Measurements from ENCODE around the gene LCN9.
"Not testable (repeated sequence)": the region's sequence is repeated elsewhere in the genome, so short reads cannot be mapped to it uniquely, and the experiment has no call there.

LCN9 gene

GRCh38 chr9:135647884-135648283 lies 15.2 kb upstream of the LCN9 start:
- DNase-seq (ENCODE audit: low read depth in 2 of 2) = no peak

GRCh38 chr9:135648494-135649410 lies 14.4 kb upstream of the LCN9 start:
- DNase-seq (ENCODE audit: low read depth in 2 of 2) = no peak

- DNase-seq (ENCODE audit: low read depth in 2 of 2) = no peak
These were observed 13.6 kb upstream of the LCN9 start for GRCh38 chr9:135649508-135649907.

GRCh38 chr9:135650408-135650807 lies 12.7 kb upstream of the LCN9 start:
- no peak for DNase-seq (ENCODE audit: low read depth in 2 of 2)

- no peak for DNase-seq (ENCODE audit: low read depth in 2 of 2)
These were observed 7.8 kb upstream of the LCN9 start for GRCh38 chr9:135655317-135655716.

GRCh38 chr9:135657416-135657815 lies 5.7 kb upstream of the LCN9 start:
- DNase-seq (ENCODE audit: low read depth in 2 of 2) = no peak

- no peak for DNase-seq (ENCODE audit: low read depth in 2 of 2)
These were observed 3.9 kb upstream of the LCN9 start for GRCh38 chr9:135659252-135659651.

GRCh38 chr9:135660407-135660806 lies 2.7 kb upstream of the LCN9 start:
- DNase-seq (ENCODE audit: low read depth in 2 of 2) = no peak

GRCh38 chr9:135661816-135662560 lies 1.1 kb upstream of the LCN9 start:
- no peak for DNase-seq (ENCODE audit: low read depth in 2 of 2)

GRCh38 chr9:135663451-135663770 lies 302 bp downstream of the LCN9 start:
- no peak for DNase-seq (ENCODE audit: low read depth in 2 of 2)

GRCh38 chr9:135663857-135664256 lies 748 bp downstream of the LCN9 start:
- no peak for DNase-seq (ENCODE audit: low read depth in 2 of 2)

GRCh38 chr9:135664266-135664665 lies 1.2 kb downstream of the LCN9 start:
- DNase-seq (ENCODE audit: low read depth in 2 of 2) = no peak

GRCh38 chr9:135664801-135665794 lies 2.0 kb downstream of the LCN9 start:
- no peak for DNase-seq (ENCODE audit: low read depth in 2 of 2)

GRCh38 chr9:135665795-135666189 lies 2.7 kb downstream of the LCN9 start:
- DNase-seq (ENCODE audit: low read depth in 2 of 2) = no peak

- no peak for DNase-seq (ENCODE audit: low read depth in 2 of 2)
These were observed 3.7 kb downstream of the LCN9 start for GRCh38 chr9:135666534-135667462.

- DNase-seq (ENCODE audit: low read depth in 2 of 2) = no peak
These were observed 4.4 kb downstream of the LCN9 start for GRCh38 chr9:135667463-135668001.

- DNase-seq (ENCODE audit: low read depth in 2 of 2) = not testable (repeated sequence)
These were observed 5.9 kb downstream of the LCN9 start for GRCh38 chr9:135669018-135669417.

- no peak for DNase-seq (ENCODE audit: low read depth in 2 of 2)
These were observed 6.6 kb downstream of the LCN9 start for GRCh38 chr9:135669616-135670285.

- DNase-seq (ENCODE audit: low read depth in 2 of 2) = no peak
These were observed 7.8 kb downstream of the LCN9 start for GRCh38 chr9:135670721-135671590.
